ENCODE results near the gene ARVCF. TPM values are rescaled to one million over a fixed set of nuclear protein-coding genes. Genes with fewer than 3 reads are reported as not detected.

The ARVCF gene
- total RNA-seq, 2 experiments from 2014 or later = 0.86 to 1.4 TPM

GRCh38 chr22:20058989-20059770, 42.6 kb upstream of the ARVCF start:
- Mint-ChIP-seq H3K36me3 (ENCODE audit: low read depth) (peaks cover 20% of the 10 kb centered on the region), H3K4me3 (no peak overlapping the region), H3K27ac (peak overlapping the region; percentile 18), H3K27me3 (ENCODE audit: low read depth) (no peaks in the 10 kb centered on the region), H3K9me3 (ENCODE audit: insufficient read depth) (no peaks in the 10 kb centered on the region), H3K4me1 (ENCODE audit: low read depth) (peaks cover 12% of the 10 kb centered on the region)
- POLR2A ChIA-PET = interaction anchor here (0.7 kb wide), 1 partner anchor 56 kb away, joined by 4 read pairs; no protein-coding TSS in a partner anchor
- ATAC-seq (no peak), DNase-seq (no peak)
- CTCF ChIA-PET = interaction anchor here (1.2 kb wide), 1 partner anchor 12 kb away, joined by 4 read pairs; no protein-coding TSS in a partner anchor

DNA sequence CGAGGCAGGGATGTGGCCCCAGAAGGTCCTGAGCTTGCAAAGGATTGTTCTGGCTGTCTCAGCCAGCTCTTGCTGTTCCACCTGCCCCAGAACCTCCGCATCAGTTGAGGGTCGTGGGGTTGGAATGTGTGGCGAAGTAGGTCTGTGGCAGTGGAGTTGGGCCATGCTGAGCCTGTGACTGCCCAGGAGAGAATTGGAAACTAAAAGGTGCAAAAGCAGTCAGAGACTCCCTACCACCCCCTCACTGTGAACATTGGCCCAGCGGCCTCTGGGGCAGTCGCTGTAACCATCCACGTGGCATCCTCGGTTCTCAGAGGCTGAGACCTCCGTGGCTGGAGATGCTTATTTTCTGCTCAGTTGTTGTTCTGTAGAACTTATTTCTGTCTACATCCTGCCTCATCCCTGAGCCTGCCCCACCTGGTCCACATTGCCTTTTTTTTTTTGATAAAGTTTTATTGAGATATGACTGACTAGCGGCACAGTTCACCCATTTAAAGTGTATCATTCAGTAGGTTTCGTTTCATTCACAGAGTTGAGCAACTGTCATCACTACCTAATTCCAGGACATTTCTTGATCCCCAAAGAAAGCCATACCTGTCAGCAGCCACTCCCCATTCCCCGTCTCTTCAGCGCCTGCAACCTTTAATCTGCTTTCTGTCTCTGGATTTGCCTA, 41.1 kb upstream of the ARVCF start:
- Mint-ChIP-seq H3K4me1 (ENCODE audit: low read depth) (peaks cover 12% of the 10 kb centered on the region), H3K9me3 (ENCODE audit: insufficient read depth) (no peaks in the 10 kb centered on the region), H3K36me3 (ENCODE audit: low read depth) (peaks cover 20% of the 10 kb centered on the region), H3K27me3 (ENCODE audit: low read depth) (no peaks in the 10 kb centered on the region), H3K4me3 (no peak overlapping the region), H3K27ac (no peak overlapping the region)
- ChIA-PET CTCF (no interaction called here), POLR2A (interaction anchor here (1.0 kb wide), 1 partner anchor 60 kb away, joined by 3 read pairs; no protein-coding TSS in a partner anchor)
- no peak for ATAC-seq
- DNase-seq = no peak

DNA sequence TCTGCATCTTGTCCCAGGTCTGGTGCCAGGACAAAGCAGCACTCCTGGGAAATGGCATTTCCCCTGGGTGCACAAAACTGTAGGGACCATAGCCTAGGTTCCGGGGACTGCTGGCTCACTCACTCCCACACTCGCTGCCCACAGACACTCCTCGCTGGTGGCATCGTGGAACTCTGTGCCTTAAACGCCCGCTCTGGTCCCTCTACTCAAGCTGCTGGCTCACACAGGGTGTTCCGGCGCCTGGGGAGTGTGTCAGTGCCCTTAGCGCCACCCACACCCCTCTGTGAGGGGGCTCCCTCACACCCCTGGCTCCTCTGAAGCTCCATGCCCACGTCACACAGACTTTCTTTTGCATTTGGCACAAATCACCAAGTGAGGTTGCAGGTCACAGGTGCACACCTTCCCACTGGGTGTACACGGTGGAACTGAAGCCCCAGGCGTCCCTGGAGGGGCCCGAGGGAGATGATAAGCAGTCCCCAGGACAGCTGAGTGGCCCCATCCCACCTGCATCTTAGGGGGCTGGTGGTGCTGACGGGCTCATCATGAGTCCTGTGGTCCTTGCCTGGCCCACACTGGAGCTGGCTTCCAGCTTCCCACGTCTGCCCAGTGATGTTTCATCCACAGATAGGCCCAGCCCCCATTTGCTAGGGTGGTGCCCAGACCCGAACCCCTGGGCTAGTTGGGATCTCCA, 40.2 kb upstream of the ARVCF start:
- H3K4me3 Mint-ChIP-seq = no peak overlapping the region
- ATAC-seq (no peak), DNase-seq (no peak)
- POLR2A ChIA-PET = interaction anchor here (1.0 kb wide), 1 partner anchor 61 kb away, joined by 3 read pairs; no protein-coding TSS in a partner anchor
- H3K27ac Mint-ChIP-seq = no peak overlapping the region
- H3K4me1 Mint-ChIP-seq (ENCODE audit: low read depth) = peaks cover 12% of the 10 kb centered on the region
- no peaks in the 10 kb centered on the region for H3K9me3 Mint-ChIP-seq (ENCODE audit: insufficient read depth)
- peaks cover 22% of the 10 kb centered on the region for H3K36me3 Mint-ChIP-seq (ENCODE audit: low read depth)
- CTCF ChIA-PET = no interaction called here
- no peaks in the 10 kb centered on the region for H3K27me3 Mint-ChIP-seq (ENCODE audit: low read depth)

DNA sequence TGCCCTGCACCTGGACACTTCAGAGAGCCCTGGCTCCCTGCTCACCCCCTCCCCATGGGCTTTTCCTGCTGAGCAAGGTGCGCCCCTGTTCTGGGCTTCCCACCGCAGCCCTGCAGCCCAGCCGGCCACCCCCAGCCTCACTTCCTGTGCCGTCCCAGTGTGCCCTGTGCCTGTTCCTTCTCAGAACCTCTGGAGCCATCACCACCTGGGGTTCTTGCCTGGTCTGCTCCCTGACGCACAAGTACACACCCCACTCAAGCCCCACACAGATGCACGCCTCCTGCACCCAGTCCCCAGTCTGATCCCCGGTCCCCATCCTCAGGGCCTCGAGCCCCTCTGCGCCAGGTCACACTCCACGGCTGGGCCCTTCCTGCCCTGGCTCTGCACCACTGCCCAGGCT, 39.5 kb upstream of the ARVCF start:
- Mint-ChIP-seq H3K27me3 (ENCODE audit: low read depth) (no peaks in the 10 kb centered on the region), H3K4me3 (no peak overlapping the region), H3K27ac (no peak overlapping the region), H3K36me3 (ENCODE audit: low read depth) (peaks cover 19% of the 10 kb centered on the region), H3K9me3 (ENCODE audit: insufficient read depth) (no peaks in the 10 kb centered on the region), H3K4me1 (ENCODE audit: low read depth) (peaks cover 12% of the 10 kb centered on the region)
- ATAC-seq (no peak), DNase-seq (no peak)
- CTCF ChIA-PET = no interaction called here
- POLR2A ChIA-PET = no interaction called here

DNA sequence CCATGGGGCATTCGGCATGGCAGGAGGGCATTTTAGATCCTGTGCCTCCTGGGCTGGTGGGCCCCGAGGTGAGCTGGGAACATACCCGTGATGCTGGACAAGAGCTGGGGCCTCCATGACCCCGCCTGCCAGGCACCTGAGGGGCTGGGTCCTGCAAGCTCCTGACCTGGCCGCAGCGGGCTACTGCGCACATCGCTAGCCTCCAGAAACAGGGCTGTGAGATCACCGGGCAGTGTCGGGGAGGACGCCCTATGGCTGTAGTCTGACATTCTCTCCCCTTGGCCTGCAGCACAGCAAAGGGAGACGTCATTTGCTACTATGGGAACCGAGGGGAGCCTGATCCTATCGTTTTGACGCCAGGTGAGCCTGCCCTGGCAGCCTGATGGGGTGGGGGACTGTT, 39.0 kb upstream of the ARVCF start:
- H3K4me1 Mint-ChIP-seq (ENCODE audit: low read depth) = peaks cover 12% of the 10 kb centered on the region
- no peak for DNase-seq

GRCh38 chr22:20055144-20055543, 38.5 kb upstream of the ARVCF start:
- CTCF ChIA-PET = no interaction called here
- no peak for ATAC-seq
- H3K4me3 Mint-ChIP-seq = no peak overlapping the region
- H3K4me1 Mint-ChIP-seq (ENCODE audit: low read depth) = peaks cover 12% of the 10 kb centered on the region
- no peaks in the 10 kb centered on the region for H3K27me3 Mint-ChIP-seq (ENCODE audit: low read depth)
- DNase-seq = no peak
- no peak overlapping the region for H3K27ac Mint-ChIP-seq
- POLR2A ChIA-PET = no interaction called here
- H3K9me3 Mint-ChIP-seq (ENCODE audit: insufficient read depth) = no peaks in the 10 kb centered on the region
- peaks cover 15% of the 10 kb centered on the region for H3K36me3 Mint-ChIP-seq (ENCODE audit: low read depth)

More for the DNA sequence above, 39.0 kb upstream of the ARVCF start:
- no peak for ATAC-seq
- H3K9me3 Mint-ChIP-seq (ENCODE audit: insufficient read depth) = no peaks in the 10 kb centered on the region
- ChIA-PET POLR2A (no interaction called here), CTCF (no interaction called here)
- no peak overlapping the region for H3K4me3 Mint-ChIP-seq
- peaks cover 17% of the 10 kb centered on the region for H3K36me3 Mint-ChIP-seq (ENCODE audit: low read depth)
- no peaks in the 10 kb centered on the region for H3K27me3 Mint-ChIP-seq (ENCODE audit: low read depth)
- no peak overlapping the region for H3K27ac Mint-ChIP-seq

- Mint-ChIP-seq H3K9me3 (ENCODE audit: insufficient read depth) (peaks cover 4% of the 10 kb centered on the region), H3K4me1 (ENCODE audit: low read depth) (peaks cover 8% of the 10 kb centered on the region), H3K27me3 (ENCODE audit: low read depth) (no peaks in the 10 kb centered on the region), H3K4me3 (no peak overlapping the region), H3K27ac (no peak overlapping the region), H3K36me3 (ENCODE audit: low read depth) (peaks cover 20% of the 10 kb centered on the region)
- POLR2A ChIA-PET = no interaction called here
- ATAC-seq = no peak
- CTCF ChIA-PET = no interaction called here
- no peak for DNase-seq
Observed at GRCh38 chr22:20054485-20054884, 37.9 kb upstream of the ARVCF start.

- POLR2A ChIA-PET = no interaction called here
- CTCF ChIA-PET = no interaction called here
- DNase-seq = no peak
- no peak for ATAC-seq
- Mint-ChIP-seq H3K9me3 (ENCODE audit: insufficient read depth) (peaks cover 6% of the 10 kb centered on the region), H3K36me3 (ENCODE audit: low read depth) (peaks cover 21% of the 10 kb centered on the region), H3K4me1 (ENCODE audit: low read depth) (peaks cover 4% of the 10 kb centered on the region), H3K4me3 (no peak overlapping the region), H3K27ac (no peak overlapping the region), H3K27me3 (ENCODE audit: low read depth) (no peaks in the 10 kb centered on the region)
Observed at GRCh38 chr22:20054034-20054427, 37.4 kb upstream of the ARVCF start.

- POLR2A ChIA-PET = no interaction called here
- Mint-ChIP-seq H3K4me3 (no peak overlapping the region), H3K9me3 (ENCODE audit: insufficient read depth) (peaks cover 8% of the 10 kb centered on the region), H3K27me3 (ENCODE audit: low read depth) (no peaks in the 10 kb centered on the region), H3K4me1 (ENCODE audit: low read depth) (no peaks in the 10 kb centered on the region), H3K27ac (no peak overlapping the region), H3K36me3 (ENCODE audit: low read depth) (peaks cover 24% of the 10 kb centered on the region)
- DNase-seq = no peak
- CTCF ChIA-PET = no interaction called here
- no peak for ATAC-seq
Observed at GRCh38 chr22:20053407-20054033, 36.9 kb upstream of the ARVCF start.

GRCh38 chr22:20052309-20053259, 36.0 kb upstream of the ARVCF start:
- Mint-ChIP-seq H3K27me3 (ENCODE audit: low read depth) (no peaks in the 10 kb centered on the region), H3K4me1 (ENCODE audit: low read depth) (no peaks in the 10 kb centered on the region), H3K36me3 (ENCODE audit: low read depth) (peaks cover 31% of the 10 kb centered on the region), H3K27ac (no peak overlapping the region), H3K9me3 (ENCODE audit: insufficient read depth) (peaks cover 14% of the 10 kb centered on the region), H3K4me3 (no peak overlapping the region)
- POLR2A ChIA-PET = no interaction called here
- no peak for DNase-seq
- CTCF ChIA-PET = no interaction called here
- no peak for ATAC-seq

- no peak overlapping the region for H3K27ac Mint-ChIP-seq
- DNase-seq (no peak), ATAC-seq (no peak)
- no peaks in the 10 kb centered on the region for H3K4me1 Mint-ChIP-seq (ENCODE audit: low read depth)
- ChIA-PET CTCF (no interaction called here), POLR2A (no interaction called here)
- no peaks in the 10 kb centered on the region for H3K27me3 Mint-ChIP-seq (ENCODE audit: low read depth)
- no peak overlapping the region for H3K4me3 Mint-ChIP-seq
- peaks cover 14% of the 10 kb centered on the region for H3K9me3 Mint-ChIP-seq (ENCODE audit: insufficient read depth)
- H3K36me3 Mint-ChIP-seq (ENCODE audit: low read depth) = peaks cover 36% of the 10 kb centered on the region
Observed at GRCh38 chr22:20051927-20052308, 35.3 kb upstream of the ARVCF start.

Measured in activated CD8-positive, alpha-beta T cell treated with anti-CD3 and anti-CD28 coated beads, Interleukin-2, amount 10 ng/mL, durations not matched to agents 7 days and 5 days (primary cell).